ENCODE data around the gene ZNF460.

GRCh38 chr19:57338877-57339276 lies 58.6 kb downstream of the ZNF460 start:
- TF ChIP-seq SP1 (CRISPR knock-in tag; conservative IDR thresholded peaks at IDR 0.05): no peak
- TF ChIP-seq E2F5 (CRISPR knock-in tag; IDR thresholded peaks at IDR 0.05): no peak

All from WTC11 (cell line).